GM19238 (cell line): ENCODE results near the gene LOXL1.
A peak's percentile ranks its signal among the peaks of the same experiment; 100 is the strongest.

Experiments
- DNase-seq: peaks from one replicate; pipeline ENCODE4 v3.0.0; 2011; ENCODE audit warnings: low spot score; ENCODE audit not compliant: insufficient read length

LOXL1 gene

GRCh38 chr15:73991726-73992593, 65.7 kb downstream of the LOXL1 start, which contains the start of gene STOML1:
Gene STOML1 (minus strand): TSS chr15:73992295. CDS start chr15:73992223, 72 bp downstream.
- DNase-seq = peak; percentile 92

DNA sequence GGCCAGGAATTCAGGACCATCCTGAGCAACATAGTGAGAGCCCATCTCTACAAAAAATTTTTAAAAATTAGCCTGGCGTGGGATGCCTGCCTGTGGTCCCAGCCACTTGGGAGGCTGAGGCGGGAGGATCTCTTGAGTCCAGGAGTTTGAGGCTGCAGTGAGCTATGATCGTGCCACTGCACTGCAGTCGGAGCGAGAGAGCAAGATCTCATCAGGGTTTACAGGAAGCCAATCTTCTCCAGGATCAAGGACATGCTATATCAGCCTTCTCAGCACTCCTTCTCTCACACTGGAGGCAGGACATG, 66.3 kb downstream of the LOXL1 start:
- DNase-seq = no peak

GRCh38 chr15:73993211-73993994, 67.1 kb downstream of the LOXL1 start:
- no peak for DNase-seq

DNA sequence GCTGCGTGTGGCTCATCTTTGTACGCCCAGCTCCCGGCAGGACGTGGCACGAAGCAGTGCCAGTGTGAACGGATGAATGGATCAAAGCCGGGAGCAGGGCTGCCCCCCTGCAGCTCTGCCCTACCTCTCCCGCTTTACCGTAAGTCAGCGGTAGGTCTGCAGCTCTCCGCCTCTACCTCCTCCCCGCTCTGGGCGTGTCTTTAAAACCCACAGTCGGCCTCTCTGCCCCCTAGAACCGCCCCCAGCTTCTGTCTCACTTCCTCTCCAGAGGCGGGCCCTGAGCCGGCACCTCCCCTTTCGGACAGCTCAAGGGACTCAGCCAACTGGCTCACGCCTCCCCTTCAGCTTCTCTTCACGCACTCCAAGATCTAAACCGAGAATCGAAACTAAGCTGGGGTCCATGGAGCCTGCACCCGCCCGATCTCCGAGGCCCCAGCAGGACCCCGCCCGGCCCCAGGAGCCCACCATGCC, 68.2 kb downstream of the LOXL1 start, which contains the start of gene PML:
TSS of gene PML (plus strand) at position 304 of the 471 bp plus-strand sequence. CDS start at position 401, 97 bp downstream.
- DNase-seq = peak; percentile 97

- no peak for DNase-seq
Measured at GRCh38 chr15:73994912-73995622, 68.8 kb downstream of the LOXL1 start.

GRCh38 chr15:73996267-73996666, 70.0 kb downstream of the LOXL1 start:
- DNase-seq = no peak

- DNase-seq = no peak
Measured at GRCh38 chr15:73996939-73997338, 70.7 kb downstream of the LOXL1 start.

GRCh38 chr15:73997986-73998385, 71.7 kb downstream of the LOXL1 start:
- DNase-seq = no peak
